Spleen (tissue), 11 donors: ENCODE results near the gene SLC23A3. TPM values are rescaled to one million over a fixed set of nuclear protein-coding genes. Genes with fewer than 3 reads are reported as not detected.
A peak's percentile ranks its signal among the peaks of the same experiment; 100 is the strongest.

ENCODE experiments used
- DNase-seq: peaks from one replicate; pipeline ENCODE4 v3.0.0-alpha.2; 2020
- H3K27ac ChIP-seq, 8 donors: fragments of 200-600 bp; sonication (generic) in 7 of 8; 1 replicate in 4 of 8; 2 replicates in 4 of 8; pipeline versions ENCODE4 v1.5.0 to v1.8.0; 2016 to 2021; ENCODE audit warnings: inconsistent platforms in 4 of 8, mild to moderate bottlenecking in 4 of 8, moderate library complexity in 1 of 8
- H3K27me3 ChIP-seq, 7 donors: fragments of 200-600 bp; sonication (generic) in 6 of 7; replicated peaks in 1 of 7; 1 replicate in 4 of 7; 2 replicates in 3 of 7; pipeline versions ENCODE4 v1.5.0 to v1.8.0; 2016 to 2021; ENCODE audit warnings: inconsistent platforms in 3 of 7, mild to moderate bottlenecking in 1 of 7
- H3K36me3 ChIP-seq, 6 donors: fragments of 200-600 bp; sonication (generic) in 5 of 6; 1 replicate in 4 of 6; 2 replicates in 2 of 6; pipeline versions ENCODE4 v1.5.0 to v1.8.0; 2016 to 2021; ENCODE audit warnings: inconsistent platforms in 2 of 6
- H3K4me1 ChIP-seq, 6 donors: fragments of 200-600 bp; sonication (generic) in 5 of 6; 1 replicate in 3 of 6; 2 replicates in 3 of 6; pipeline versions ENCODE4 v1.5.0 to v1.8.0; 2016 to 2021; ENCODE audit warnings: inconsistent platforms in 3 of 6
- H3K4me3 ChIP-seq, 8 donors: fragments of 200-600 bp; sonication (generic) in 7 of 8; 1 replicate in 4 of 8; 2 replicates in 4 of 8; pipeline versions ENCODE4 v1.5.0 to v1.8.0; 2016 to 2021; ENCODE audit warnings: inconsistent platforms in 4 of 8, mild to moderate bottlenecking in 4 of 8, moderate library complexity in 2 of 8
- H3K9me3 ChIP-seq, 8 donors: fragments of 200-600 bp; sonication (generic) in 7 of 8; 1 replicate in 4 of 8; 2 replicates in 4 of 8; pipeline versions ENCODE4 v1.5.0 to v1.8.0; 2016 to 2021; ENCODE audit warnings: inconsistent platforms in 4 of 8
- POLR2A ChIP-seq, 3 donors: fragments of 450-650 bp; IDR thresholded peaks; one replicate each; pipeline ENCODE4 v1.5.1; 2017; ENCODE audit warnings: antibody characterized with exemption in 3 of 3, mild to moderate bottlenecking in 1 of 3
- POLR2AphosphoS5 ChIP-seq, 3 donors: sonication (generic); formaldehyde crosslinking; IDR thresholded peaks; one replicate each; pipeline ENCODE4 v1.5.1; 2017; ENCODE audit warnings: antibody characterized with exemption in 3 of 3
- WGBS, 5 donors: extraction: QIAGEN DNeasy Blood & Tissue Kit in 3 of 5; methylation state at CpG; one replicate each; pipeline versions ENCODE4 v1.1.5 to v1.1.7; 2013 to 2018; 5-methylcytosine and 5-hydroxymethylcytosine counted together
- intact Hi-C: fragments of 100-400 bp; cut with DNase I; formaldehyde crosslinking; loops from one replicate; pipeline ENCODE4 v1.15.0; 2023; ENCODE audit warnings: low total_unique reads
- polyA plus RNA-seq, 3 donors: library from polyadenylated mRNA; stranded (reverse); fragments of 200-250 nt; gene quantifications; one replicate each; pipeline ENCODE4 v1.2.1, GENCODE V29; 2013
- total RNA-seq, 7 donors: library from RNA; depleted of rRNA in 3 of 7; stranded (reverse); fragments of >200 nt in 3 of 7; fragmentation: NEBNext Ultra II Directional in 4 of 7; extraction: Animal tissue kit (Norgen Biotek cat#: 25700) in 4 of 7; gene quantifications; one replicate each; pipeline versions ENCODE4 v1.1.0 to v1.2.1, GENCODE V29; 2016 to 2021
- TF ChIP-seq, protein P1 (sequence below), 11 experiments: fragments of 200-600 bp in 7 of 11; fragments of 450-650 bp in 4 of 11; sonication (generic) in 4 of 11; IDR thresholded peaks in 8 of 11; conservative IDR thresholded peaks in 3 of 11; 1 replicate in 7 of 11; 2 replicates in 4 of 11; pipeline versions ENCODE4 v1.4.0 to v1.8.0; 2016 to 2021; ENCODE audit warnings: antibody characterized with exemption in 11 of 11, inconsistent platforms in 4 of 11, mild to moderate bottlenecking in 1 of 11
- donor health status: healthy with polysubstance abuse.
- donor health status: DM: no; HTN: no; CAD: no; lungs with moderate emphysema.
- donor health status: DM: no; HTN: no; CAD: no.
- donor health status: Bipolar disorder and iron deficiency.
- donor health status: healthy.
- donor health status: DM: no; HTN: no; CAD: no.
- donor health status: DM: yes; HTN: yes; CAD: no.

The SLC23A3 gene
- total and polyA plus RNA-seq, 10 donors: 1.2 to 5.0 (median 3.0) TPM

DNA sequence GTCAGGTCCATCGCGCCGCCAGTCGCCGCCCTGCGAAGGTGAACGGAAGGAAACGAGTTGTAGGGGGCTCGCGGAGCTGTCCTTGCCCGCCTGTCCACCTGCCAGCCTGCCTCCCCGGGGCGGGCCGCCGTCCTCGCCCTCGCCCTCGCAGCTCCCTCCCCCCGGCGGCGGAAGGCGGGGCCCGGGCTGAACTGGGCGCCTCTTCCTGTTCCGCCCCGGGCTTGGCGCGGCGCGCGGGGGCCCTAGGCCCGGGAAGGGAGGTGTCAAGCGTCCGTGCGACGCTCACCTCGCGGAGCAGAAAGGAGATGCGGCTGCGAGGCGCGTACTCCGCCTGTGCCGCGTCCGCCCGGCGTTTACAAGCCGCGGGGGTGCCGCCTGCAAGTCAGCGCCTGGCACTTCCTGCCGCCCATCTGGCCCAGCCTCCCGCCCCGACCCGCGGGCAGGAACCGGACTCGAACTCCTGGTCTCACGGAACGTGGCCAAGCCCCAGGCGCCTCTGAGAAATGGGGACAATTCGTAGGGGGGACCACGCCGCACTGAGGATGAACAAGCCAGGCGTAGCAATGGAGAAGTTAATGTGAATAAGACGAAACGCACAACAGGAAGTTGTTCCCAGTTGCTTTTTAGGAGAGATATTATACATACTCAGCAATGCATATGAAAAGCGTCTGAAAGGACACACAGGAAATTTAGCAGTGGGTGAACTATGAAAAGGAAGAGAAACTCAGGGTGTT, 7.2 kb upstream of the SLC23A3 start, which contains the start of gene CNPPD1:
Gene CNPPD1 (minus strand): TSS at position 108 of the 734 bp plus-strand sequence. CDS start 97 bp downstream, at position 11.
- H3K27ac ChIP-seq: peak within 1 kb of the TSS; percentile 95 to 100 (median 99)
- TF ChIP-seq, protein P1, sequence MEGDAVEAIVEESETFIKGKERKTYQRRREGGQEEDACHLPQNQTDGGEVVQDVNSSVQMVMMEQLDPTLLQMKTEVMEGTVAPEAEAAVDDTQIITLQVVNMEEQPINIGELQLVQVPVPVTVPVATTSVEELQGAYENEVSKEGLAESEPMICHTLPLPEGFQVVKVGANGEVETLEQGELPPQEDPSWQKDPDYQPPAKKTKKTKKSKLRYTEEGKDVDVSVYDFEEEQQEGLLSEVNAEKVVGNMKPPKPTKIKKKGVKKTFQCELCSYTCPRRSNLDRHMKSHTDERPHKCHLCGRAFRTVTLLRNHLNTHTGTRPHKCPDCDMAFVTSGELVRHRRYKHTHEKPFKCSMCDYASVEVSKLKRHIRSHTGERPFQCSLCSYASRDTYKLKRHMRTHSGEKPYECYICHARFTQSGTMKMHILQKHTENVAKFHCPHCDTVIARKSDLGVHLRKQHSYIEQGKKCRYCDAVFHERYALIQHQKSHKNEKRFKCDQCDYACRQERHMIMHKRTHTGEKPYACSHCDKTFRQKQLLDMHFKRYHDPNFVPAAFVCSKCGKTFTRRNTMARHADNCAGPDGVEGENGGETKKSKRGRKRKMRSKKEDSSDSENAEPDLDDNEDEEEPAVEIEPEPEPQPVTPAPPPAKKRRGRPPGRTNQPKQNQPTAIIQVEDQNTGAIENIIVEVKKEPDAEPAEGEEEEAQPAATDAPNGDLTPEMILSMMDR (IDR thresholded peaks at IDR 0.05 in 8 of 11, conservative IDR thresholded peaks at IDR 0.05 in 3 of 11): peak in 5 of 11 experiments; percentile 8 to 48 (median 15)
- peak; percentile 90 to 95 (median 94) for TF ChIP-seq POLR2A (IDR thresholded peaks at IDR 0.05)
- TF ChIP-seq POLR2AphosphoS5 (IDR thresholded peaks at IDR 0.05): peak; percentile 99
- intact Hi-C loops: no loop called here
- DNase-seq: peak; percentile 99
- peaks cover 0 to 65% (median 58%) of the 10 kb centered on the region in 6 donors for H3K36me3 ChIP-seq
- no peaks in the 10 kb centered on the region for H3K9me3 ChIP-seq
- H3K4me3 ChIP-seq: peak within 1 kb of the TSS; percentile 59 to 95 (median 89)
- 0 to 1% (median 0%) methylated on average over 33 to 69 of the region's 69 CpGs for WGBS, 5 donors
- H3K4me1 ChIP-seq: peaks cover 20 to 86% (median 52%) of the 10 kb centered on the region in 6 donors
- H3K27me3 ChIP-seq: no peaks in the 10 kb centered on the region

DNA sequence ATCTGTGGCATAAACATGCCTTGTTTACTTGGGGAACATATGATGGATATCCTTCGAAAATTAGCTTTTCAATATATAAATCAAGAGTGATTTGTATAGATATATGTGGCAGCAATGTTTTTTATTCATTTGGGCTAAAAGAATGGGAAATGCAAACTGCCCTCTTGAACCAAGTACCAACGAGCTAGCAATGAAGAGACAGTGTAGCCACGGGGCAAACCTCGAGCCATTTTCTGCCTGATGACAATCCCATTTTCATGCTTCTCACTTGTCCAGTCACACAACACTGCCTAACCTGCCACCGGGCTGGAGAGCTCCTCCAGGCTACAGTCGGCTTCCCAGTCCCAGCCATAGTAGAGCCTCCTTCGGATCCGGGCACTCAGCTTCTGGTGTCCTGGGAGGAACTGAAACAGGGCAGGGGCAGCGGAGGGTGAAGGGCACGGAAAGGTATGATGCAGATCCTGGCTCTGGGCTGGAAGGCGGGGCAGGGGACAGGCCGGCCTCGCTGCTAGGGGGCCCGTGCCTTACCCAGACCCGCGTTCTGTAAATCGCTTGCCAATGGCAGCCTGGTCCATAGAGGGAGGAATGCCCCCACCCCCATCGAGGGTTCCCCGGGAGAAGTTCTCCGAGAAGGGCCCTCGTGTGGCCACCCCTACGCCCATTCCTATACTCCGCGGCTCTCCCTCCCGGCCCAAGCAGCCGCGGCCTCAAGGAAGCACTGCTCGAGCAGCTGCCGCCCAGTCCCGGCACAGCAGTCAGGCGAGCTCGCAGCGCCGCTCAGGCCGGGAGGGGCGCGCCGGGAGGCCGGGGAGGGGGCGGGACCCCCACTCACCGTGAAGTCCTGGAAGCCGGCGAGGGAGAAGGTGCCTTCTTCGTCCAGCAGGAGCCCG, 6.3 kb upstream of the SLC23A3 start:
- peak in 1 of 3 donors; percentile 63 for TF ChIP-seq POLR2AphosphoS5 (IDR thresholded peaks at IDR 0.05)
- TF ChIP-seq, protein P1 (IDR thresholded peaks at IDR 0.05 in 8 of 11, conservative IDR thresholded peaks at IDR 0.05 in 3 of 11): peak in 2 of 11 experiments; percentile 4 to 45
- no peak for TF ChIP-seq POLR2A (IDR thresholded peaks at IDR 0.05)
- Histone ChIP-seq H3K36me3 (peaks cover 0 to 65% (median 54%) of the 10 kb centered on the region in 6 donors), H3K27ac (peak overlapping the region; percentile 95 to 100 (median 99)), H3K27me3 (no peaks in the 10 kb centered on the region), H3K4me3 (peak overlapping the region; percentile 59 to 95 (median 89)), H3K9me3 (no peaks in the 10 kb centered on the region), H3K4me1 (peaks cover 23 to 86% (median 54%) of the 10 kb centered on the region in 6 donors)
- 2 to 3% (median 3%) methylated on average over 30 to 45 of the region's 45 CpGs for WGBS, 5 donors
- intact Hi-C loops: no loop called here
- DNase-seq: peak; percentile 93

DNA sequence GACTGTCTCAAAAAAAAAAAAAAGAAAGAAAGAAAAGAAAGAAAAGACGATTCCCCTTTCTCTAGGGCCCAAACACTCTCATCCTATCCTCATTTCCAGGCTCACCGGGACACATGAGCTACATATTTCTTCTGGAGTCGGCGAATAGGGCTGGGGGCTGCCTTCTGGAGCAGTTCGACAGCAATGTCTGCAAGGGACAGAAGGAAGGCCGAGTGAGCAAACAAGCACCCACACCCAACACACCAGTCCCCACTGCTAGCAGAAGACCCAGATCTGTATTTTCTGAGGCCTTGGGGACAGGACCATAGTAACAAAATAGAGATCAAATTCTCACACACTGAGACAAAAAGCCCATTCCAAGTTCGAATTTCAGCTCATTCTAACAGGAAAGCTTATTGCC, 5.7 kb upstream of the SLC23A3 start:
- Histone ChIP-seq H3K4me3 (peak overlapping the region in 7 of 8 donors; percentile 59 to 95 (median 87)), H3K36me3 (peaks cover 0 to 62% (median 47%) of the 10 kb centered on the region in 6 donors), H3K27me3 (no peaks in the 10 kb centered on the region), H3K4me1 (peaks cover 27 to 86% (median 53%) of the 10 kb centered on the region in 6 donors), H3K9me3 (no peaks in the 10 kb centered on the region), H3K27ac (peak overlapping the region; percentile 95 to 100 (median 99))
- WGBS, 5 donors: 84 to 89% (median 88%) methylated on average over 7 of the region's 7 CpGs
- TF ChIP-seq, protein P1 (IDR thresholded peaks at IDR 0.05 in 8 of 11, conservative IDR thresholded peaks at IDR 0.05 in 3 of 11): no peak
- TF ChIP-seq POLR2AphosphoS5 (IDR thresholded peaks at IDR 0.05): no peak
- no peak for TF ChIP-seq POLR2A (IDR thresholded peaks at IDR 0.05)
- DNase-seq: no peak
- intact Hi-C loops: no loop called here
